Liver (tissue), 9 donors: Measurements from ENCODE around the gene AGPAT1. TPM values are rescaled to one million over a fixed set of nuclear protein-coding genes. Genes with fewer than 3 reads are reported as not detected.

Source experiments
- DNase-seq: peaks from one replicate; pipeline ENCODE4 v3.0.0-alpha.2; 2017; ENCODE audit warnings: low spot score
- H3K27ac ChIP-seq, 2 donors: one replicate each; pipeline ENCODE4 v1.7.0; 2013; ENCODE audit warnings: inconsistent platforms in 2 of 2, low read length in 2 of 2, control low read depth in 1 of 2, low read depth in 1 of 2, mild to moderate bottlenecking in 1 of 2
- H3K27me3 ChIP-seq, 4 donors: one replicate each; pipeline versions ENCODE4 v1.6.1 to v1.7.0; 2013; ENCODE audit warnings: low read length in 3 of 4, inconsistent platforms in 1 of 4, mild to moderate bottlenecking in 1 of 4, moderate library complexity in 1 of 4; ENCODE audit not compliant: control insufficient read depth in 4 of 4, insufficient read depth in 4 of 4
- H3K36me3 ChIP-seq, 4 donors: one replicate each; pipeline versions ENCODE4 v1.6.1 to v1.7.0; 2013; ENCODE audit warnings: low read length in 3 of 4, mild to moderate bottlenecking in 3 of 4, low read depth in 1 of 4, moderate library complexity in 1 of 4; ENCODE audit not compliant: control insufficient read depth in 4 of 4, insufficient read depth in 3 of 4
- H3K4me1 ChIP-seq, 4 donors: one replicate each; pipeline versions ENCODE4 v1.6.1 to v1.7.0; 2013; ENCODE audit warnings: low read length in 3 of 4, mild to moderate bottlenecking in 3 of 4, moderate library complexity in 1 of 4; ENCODE audit not compliant: control insufficient read depth in 4 of 4, insufficient read depth in 4 of 4
- H3K4me3 ChIP-seq, 3 donors: one replicate each; pipeline versions ENCODE4 v1.6.1 to v1.7.0; 2013; ENCODE audit warnings: low read length in 3 of 3, control low read depth in 1 of 3, low read depth in 1 of 3, mild to moderate bottlenecking in 1 of 3
- H3K9ac ChIP-seq, 2 donors: one replicate each; pipeline ENCODE4 v1.7.0; 2013; ENCODE audit warnings: low read length in 2 of 2, mild to moderate bottlenecking in 2 of 2, moderate library complexity in 2 of 2, control low read depth in 1 of 2, low read depth in 1 of 2
- H3K9me3 ChIP-seq, 4 donors: one replicate each; pipeline versions ENCODE4 v1.6.1 to v1.7.0; 2013; ENCODE audit warnings: low read length in 3 of 4; ENCODE audit not compliant: control insufficient read depth in 4 of 4
- ATF3 ChIP-seq: IDR thresholded peaks from 2 replicates; pipeline ENCODE4 v1.6.1; 2016; ENCODE audit warnings: antibody characterized with exemption
- EGR1 ChIP-seq, 2 donors: IDR thresholded peaks; 2 replicates each; pipeline ENCODE4 v1.6.1; 2016 to 2018; ENCODE audit warnings: antibody characterized with exemption in 2 of 2, low read depth in 2 of 2
- FOXA1 ChIP-seq: IDR thresholded peaks from 2 replicates; pipeline ENCODE4 v1.6.1; 2016; ENCODE audit warnings: antibody characterized with exemption
- FOXA2 ChIP-seq: IDR thresholded peaks from 2 replicates; pipeline ENCODE4 v1.6.1; 2016; ENCODE audit warnings: antibody characterized with exemption
- HNF4A ChIP-seq, 2 donors: conservative IDR thresholded peaks; 2 replicates each; pipeline ENCODE4 v1.6.1; 2016; ENCODE audit warnings: antibody characterized with exemption in 2 of 2, mild to moderate bottlenecking in 2 of 2
- HNF4G ChIP-seq: IDR thresholded peaks from 2 replicates; pipeline ENCODE4 v1.6.1; 2016; ENCODE audit warnings: antibody characterized with exemption
- JUND ChIP-seq, 2 donors: IDR thresholded peaks; 2 replicates each; pipeline ENCODE4 v1.6.1; 2016; ENCODE audit warnings: antibody characterized with exemption in 2 of 2
- MAX ChIP-seq: IDR thresholded peaks from 2 replicates; pipeline ENCODE4 v1.6.1; 2016; ENCODE audit warnings: antibody characterized with exemption
- RAD21 ChIP-seq, 2 donors: IDR thresholded peaks; 2 replicates each; pipeline ENCODE4 v1.6.1; 2016; ENCODE audit warnings: antibody characterized with exemption in 2 of 2, mild to moderate bottlenecking in 2 of 2
- REST ChIP-seq: IDR thresholded peaks from 2 replicates; pipeline ENCODE4 v1.6.1; 2016; ENCODE audit warnings: antibody characterized with exemption, mild to moderate bottlenecking
- TAF1 ChIP-seq: conservative IDR thresholded peaks from 2 replicates; pipeline ENCODE4 v1.6.1; 2016; ENCODE audit warnings: antibody characterized with exemption, mild to moderate bottlenecking
- YY1 ChIP-seq: IDR thresholded peaks from 2 replicates; pipeline ENCODE4 v1.6.1; 2016; ENCODE audit warnings: antibody characterized with exemption, mild to moderate bottlenecking
- ZBTB33 ChIP-seq: IDR thresholded peaks from 2 replicates; pipeline ENCODE4 v1.6.1; 2016; ENCODE audit warnings: antibody characterized with exemption
- WGBS: extraction: QIAGEN DNeasy Blood & Tissue Kit; methylation state at CpG from one replicate; pipeline ENCODE4 v1.1.7; 2013; 5-methylcytosine and 5-hydroxymethylcytosine counted together
- polyA plus RNA-seq, 2 donors: library from polyadenylated mRNA; stranded (reverse) in 1 of 2; unstranded in 1 of 2; fragments of 200-250 nt in 1 of 2; fragments of >200 nt in 1 of 2; fragmentation: Nextera tagmentation in 1 of 2; extraction: Ambion mirVana in 1 of 2; gene quantifications; one replicate each; pipeline versions ENCODE4 v1.2.1 to v1.2.3, GENCODE V29; 2013 to 2015
- total RNA-seq, 2 donors: library from RNA; depleted of rRNA; stranded (reverse); fragments of >200 nt; gene quantifications; one replicate each; pipeline ENCODE4 v1.2.3, GENCODE V29; 2014
- donor health status: healthy.
- donor health status: healthy.
- donor health status: healthy.
- donor health status: healthy.
- donor health status: healthy.

The AGPAT1 gene
- total and polyA plus RNA-seq, 4 donors, result 10.4 to 45.1 (median 17.5) TPM

GRCh38 chr6:32200711-32201475 is 25.0 kb upstream of the AGPAT1 start:
- no peak for DNase-seq
- 85% methylated on average over 13 of the region's 13 CpGs for WGBS
- H3K36me3 ChIP-seq, result no peaks in the 10 kb centered on the region
- no peaks in the 10 kb centered on the region for H3K27me3 ChIP-seq
- peaks cover 0 to 12% (median 6%) of the 10 kb centered on the region in 4 donors for H3K4me1 ChIP-seq
- no peaks in the 10 kb centered on the region for H3K9me3 ChIP-seq
- H3K4me3 ChIP-seq, result no peak overlapping the region
- H3K27ac ChIP-seq, result no peak overlapping the region
- no peak for TF ChIP-seq TAF1
- TF ChIP-seq HNF4G, result no peak
- no peak for TF ChIP-seq RAD21 (IDR thresholded peaks at IDR 0.05)
- no peak for TF ChIP-seq YY1
- TF ChIP-seq EGR1 (IDR thresholded peaks at IDR 0.05; ENCODE audit: low read depth in 2 of 2), result no peak
- TF ChIP-seq MAX, result no peak
- no peak for TF ChIP-seq HNF4A (conservative IDR thresholded peaks at IDR 0.05)
- TF ChIP-seq ZBTB33, result no peak
- no peak for TF ChIP-seq FOXA1
- TF ChIP-seq JUND (IDR thresholded peaks at IDR 0.05), result no peak
- no peak for TF ChIP-seq ATF3
- no peak for TF ChIP-seq REST
- no peak overlapping the region for H3K9ac ChIP-seq

- Histone ChIP-seq H3K27ac (no peak overlapping the region), H3K9me3 (no peaks in the 10 kb centered on the region), H3K36me3 (no peaks in the 10 kb centered on the region), H3K9ac (no peak overlapping the region), H3K4me3 (no peak overlapping the region), H3K4me1 (peaks cover 0 to 23% (median 12%) of the 10 kb centered on the region in 4 donors), H3K27me3 (no peaks in the 10 kb centered on the region)
- WGBS, result 84% methylated on average over 17 of the region's 17 CpGs
- TF ChIP-seq JUND (IDR thresholded peaks at IDR 0.05) (no peak), HNF4G (no peak), EGR1 (IDR thresholded peaks at IDR 0.05; ENCODE audit: low read depth in 2 of 2) (no peak), ATF3 (no peak), HNF4A (conservative IDR thresholded peaks at IDR 0.05) (no peak), RAD21 (IDR thresholded peaks at IDR 0.05) (no peak), FOXA2 (no peak), FOXA1 (no peak), MAX (no peak)
- no peak for DNase-seq
Measured at GRCh38 chr6:32198866-32199265, 23.0 kb upstream of the AGPAT1 start.
